ENCODE measurements around the gene CCNI.
"Not testable (repeated sequence)": the region's sequence is repeated elsewhere in the genome, so short reads cannot be mapped to it uniquely, and the experiment has no call there.

The CCNI gene

GRCh38 chr4:77080806-77081205, 5.0 kb upstream of the CCNI start:
- not testable (repeated sequence) for DNase-seq

GRCh38 chr4:77079281-77079680, 3.5 kb upstream of the CCNI start:
- no peak for DNase-seq

DNA sequence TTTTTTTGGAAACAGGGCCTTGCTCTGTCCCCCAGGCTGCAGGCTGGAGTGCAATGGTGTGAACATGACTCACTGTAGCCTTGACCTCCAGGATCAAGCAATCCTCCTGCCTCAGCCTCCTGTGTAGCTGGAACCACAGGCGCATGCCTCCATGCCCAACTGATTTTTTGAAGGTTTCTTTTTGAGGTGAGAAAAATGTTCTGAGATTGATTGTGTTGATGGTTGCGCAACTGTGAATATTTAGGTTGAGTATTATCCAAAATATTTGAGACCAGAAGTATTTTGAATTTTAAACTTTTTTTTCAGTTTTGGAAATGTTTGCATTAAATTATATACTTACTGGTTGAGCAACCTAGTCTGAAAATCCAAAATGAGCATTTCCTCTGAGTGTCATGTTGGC, 2.6 kb upstream of the CCNI start:
- no peak for DNase-seq

GRCh38 chr4:77076889-77077635, 1.3 kb upstream of the CCNI start:
- DNase-seq, result no peak

DNA sequence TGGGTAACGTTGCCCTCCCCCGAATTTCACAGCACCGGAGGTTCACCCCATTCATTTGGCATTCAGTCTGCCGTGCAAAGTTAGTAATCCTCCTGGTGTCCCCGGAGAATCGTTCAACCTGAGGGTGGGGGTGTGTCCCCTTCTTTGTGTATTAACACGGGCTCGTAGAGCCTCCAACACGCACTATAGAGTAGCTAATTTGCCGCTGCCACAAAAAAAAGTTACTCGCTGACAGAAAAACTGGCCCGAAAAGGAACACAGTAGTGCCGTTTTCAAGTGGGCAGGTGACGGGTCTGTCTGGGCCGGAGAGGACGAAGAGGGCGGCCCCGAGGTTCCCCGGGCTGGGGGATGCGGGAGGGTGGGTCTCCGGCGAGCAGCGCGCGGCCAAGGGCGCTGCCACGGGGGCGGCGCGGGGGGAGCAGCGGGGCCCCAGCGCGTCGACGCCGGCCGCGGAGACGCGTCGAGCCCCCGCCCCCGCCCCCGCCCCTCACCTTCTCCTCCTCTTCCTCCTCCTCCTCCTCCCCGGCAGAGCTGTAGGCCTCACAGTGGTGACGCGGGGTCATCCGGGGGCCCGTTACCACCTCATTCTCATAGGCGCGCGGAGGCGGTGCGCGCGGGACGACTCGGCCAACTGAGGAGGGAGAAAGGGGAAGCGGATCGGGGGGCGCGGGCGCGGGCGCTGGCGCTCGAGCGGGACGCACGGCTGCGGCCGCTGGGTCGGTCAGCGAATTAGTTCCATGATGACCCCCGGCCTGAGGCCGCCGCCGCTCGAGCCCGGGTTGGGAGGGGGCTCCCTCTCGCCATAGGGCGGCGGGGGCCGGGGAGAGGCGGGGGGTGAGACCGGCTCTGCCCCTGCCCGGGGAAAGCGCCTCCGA, 571 bp downstream of the CCNI start:
- DNase-seq, result no peak

DNA sequence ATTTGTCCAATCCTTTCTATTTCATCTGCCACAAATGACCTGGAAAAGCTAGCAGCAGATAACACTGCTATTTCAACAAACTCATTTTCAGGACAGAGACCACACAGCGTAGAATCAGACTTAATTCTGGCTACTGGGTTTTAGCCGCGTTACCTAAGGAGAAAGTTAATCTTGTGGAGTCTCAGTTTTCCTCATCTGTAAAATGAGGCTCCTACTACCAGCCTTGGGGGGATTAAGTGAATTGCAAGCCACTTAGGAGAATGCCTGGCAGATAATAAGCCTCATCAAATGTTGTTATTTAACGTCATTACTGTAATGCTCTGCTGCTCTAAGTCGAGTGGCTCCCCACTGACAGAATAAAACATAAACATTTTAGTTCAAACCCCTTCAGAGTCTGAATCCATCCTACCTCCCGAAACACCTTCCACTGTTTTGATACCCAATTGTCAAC, 1.4 kb downstream of the CCNI start:
- DNase-seq, result no peak

- no peak for DNase-seq
These were observed 1.8 kb downstream of the CCNI start for GRCh38 chr4:77073981-77074380.

DNA sequence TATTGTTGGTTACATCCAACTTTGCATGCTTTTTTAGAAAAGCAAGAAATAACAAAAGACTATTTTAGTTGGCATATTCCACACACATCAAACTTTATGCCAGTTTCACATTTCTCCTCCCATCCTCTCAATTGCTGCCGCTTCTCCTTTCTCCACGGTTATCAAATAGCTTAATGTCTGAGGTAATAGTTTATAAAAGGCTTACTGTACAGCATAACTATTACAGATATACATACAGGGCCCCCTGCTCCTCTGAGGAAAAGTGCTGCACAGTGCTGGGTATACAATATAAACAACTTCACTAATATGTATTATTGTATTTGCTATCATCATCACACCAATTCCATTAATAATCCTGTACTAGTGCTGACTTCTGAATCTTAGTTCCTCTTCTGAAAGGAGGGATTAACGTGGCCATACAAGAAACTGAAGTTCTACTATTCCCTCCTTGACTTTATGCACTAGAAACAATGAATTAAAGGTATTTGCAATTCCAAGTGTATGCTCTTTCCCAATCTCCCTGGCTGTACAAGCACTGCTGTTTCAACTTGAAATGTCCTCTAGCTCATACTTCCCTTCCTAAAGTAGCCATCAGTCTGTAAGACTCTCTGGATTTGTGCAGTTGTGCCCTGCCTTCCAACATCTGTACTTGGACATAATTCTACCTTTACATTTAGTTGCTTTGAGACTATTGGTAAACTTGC, 2.5 kb downstream of the CCNI start:
- no peak for DNase-seq

- DNase-seq, result no peak
These were observed 3.5 kb downstream of the CCNI start for GRCh38 chr4:77072195-77072753.

GRCh38 chr4:77069514-77069913, 6.3 kb downstream of the CCNI start:
- DNase-seq, result not testable (repeated sequence)

- DNase-seq, result no peak
These were observed 10.4 kb downstream of the CCNI start for GRCh38 chr4:77065382-77065781.

- no peak for DNase-seq
These were observed 12.9 kb downstream of the CCNI start for GRCh38 chr4:77062856-77063255.

DNA sequence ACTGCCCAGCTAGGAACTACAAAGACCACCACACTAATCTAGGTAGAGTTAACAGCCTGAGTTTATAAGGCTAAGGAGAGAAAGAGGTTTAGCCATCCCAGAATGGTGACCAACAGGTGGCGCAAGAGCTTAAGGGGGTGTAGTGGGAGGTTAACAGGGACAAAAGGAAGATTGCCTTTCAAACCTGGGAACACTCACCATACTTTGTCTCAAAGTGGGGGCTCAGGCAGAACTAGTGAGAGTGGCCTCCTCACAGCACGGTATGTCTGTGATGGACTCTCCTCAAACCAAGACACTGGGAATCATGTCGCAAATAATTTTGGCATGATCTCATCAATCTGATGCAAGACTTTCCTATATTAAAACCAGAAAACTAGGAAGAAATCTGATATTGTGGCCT, 23.4 kb downstream of the CCNI start:
- no peak for DNase-seq

GRCh38 chr4:77050962-77051361, 24.8 kb downstream of the CCNI start:
- DNase-seq, result no peak

DNA sequence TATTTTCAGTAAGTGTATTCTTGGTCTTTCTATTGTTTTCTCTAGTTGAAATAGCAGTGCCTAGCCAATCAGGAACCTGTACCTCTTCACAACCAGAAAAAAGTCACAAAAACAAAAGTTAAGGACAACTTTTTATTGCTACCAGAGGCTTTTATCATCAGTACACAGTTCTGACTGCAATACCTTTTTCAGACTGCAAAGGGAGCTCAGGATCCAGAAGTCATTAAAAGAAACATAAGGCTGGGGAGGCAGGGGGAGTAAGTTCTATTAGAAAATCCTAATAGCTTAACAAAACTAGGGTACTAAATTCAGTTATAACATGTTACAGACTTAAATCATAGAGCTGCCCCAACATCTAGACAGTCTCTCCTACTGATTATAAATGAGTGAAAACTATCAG, 28.8 kb downstream of the CCNI start:
- no peak for DNase-seq

GRCh38 chr4:77045490-77045889, 30.3 kb downstream of the CCNI start:
- DNase-seq, result no peak

DNA sequence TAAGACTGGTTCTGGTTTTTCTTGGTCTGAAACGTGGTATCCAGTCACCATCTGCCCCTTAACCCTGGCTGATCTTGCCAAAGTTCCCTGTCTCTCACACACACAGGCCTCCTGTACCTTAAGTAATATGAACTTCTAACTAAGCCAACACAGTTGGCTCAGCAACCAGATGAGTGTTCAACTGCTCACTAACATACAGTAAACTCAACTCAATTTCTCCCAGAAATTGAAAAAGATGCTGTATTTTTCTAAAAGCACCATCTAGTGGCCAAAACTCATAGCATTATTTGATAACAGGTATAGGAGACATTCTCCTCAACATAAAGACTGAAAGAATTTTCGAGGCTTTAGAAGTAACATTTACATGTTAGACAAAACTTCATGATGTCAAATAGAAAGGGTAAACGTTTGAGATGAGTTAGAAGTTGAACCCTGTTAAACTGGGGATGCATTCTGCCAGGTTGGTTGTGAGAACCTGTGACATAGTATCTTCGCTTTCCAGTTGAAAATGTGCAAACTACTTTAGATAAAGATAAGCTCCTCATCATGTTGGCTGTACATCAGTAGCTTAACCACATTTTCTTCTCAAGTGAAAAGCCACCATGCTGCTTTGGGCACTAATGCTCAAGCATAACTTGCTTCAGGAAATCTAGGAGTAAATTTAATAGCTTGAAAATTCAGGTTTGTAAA, 31.2 kb downstream of the CCNI start:
- DNase-seq, result no peak

DNA sequence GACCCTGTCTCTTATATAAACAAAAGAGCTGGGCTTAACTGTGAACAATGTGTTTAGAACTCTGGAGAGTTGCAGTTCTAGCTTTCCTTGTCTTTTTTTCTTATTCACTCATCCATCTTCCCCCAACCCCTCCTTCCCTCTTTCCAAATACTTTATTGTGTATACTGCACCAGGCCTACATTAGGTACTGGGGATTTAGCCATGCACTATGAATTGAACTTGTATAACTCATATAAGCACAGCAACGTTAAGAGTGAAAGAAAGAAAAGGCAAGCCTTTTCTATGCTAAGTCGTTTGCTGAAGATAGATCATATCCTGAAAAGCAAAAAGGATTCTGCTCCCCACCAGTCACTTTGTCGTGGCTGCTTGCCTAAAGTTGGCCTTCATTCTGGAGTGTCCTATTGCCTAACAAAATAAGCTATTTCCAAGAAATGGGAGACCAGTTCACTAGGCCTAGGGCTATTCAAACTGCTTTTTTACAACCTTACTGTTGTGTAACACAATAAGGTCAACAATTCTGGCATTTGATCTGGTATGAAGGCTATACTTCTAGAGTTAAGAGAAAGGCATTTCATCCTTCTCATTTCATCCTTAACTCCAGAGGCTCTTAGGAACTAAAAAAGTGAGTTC, 32.2 kb downstream of the CCNI start:
- no peak for DNase-seq

DNA sequence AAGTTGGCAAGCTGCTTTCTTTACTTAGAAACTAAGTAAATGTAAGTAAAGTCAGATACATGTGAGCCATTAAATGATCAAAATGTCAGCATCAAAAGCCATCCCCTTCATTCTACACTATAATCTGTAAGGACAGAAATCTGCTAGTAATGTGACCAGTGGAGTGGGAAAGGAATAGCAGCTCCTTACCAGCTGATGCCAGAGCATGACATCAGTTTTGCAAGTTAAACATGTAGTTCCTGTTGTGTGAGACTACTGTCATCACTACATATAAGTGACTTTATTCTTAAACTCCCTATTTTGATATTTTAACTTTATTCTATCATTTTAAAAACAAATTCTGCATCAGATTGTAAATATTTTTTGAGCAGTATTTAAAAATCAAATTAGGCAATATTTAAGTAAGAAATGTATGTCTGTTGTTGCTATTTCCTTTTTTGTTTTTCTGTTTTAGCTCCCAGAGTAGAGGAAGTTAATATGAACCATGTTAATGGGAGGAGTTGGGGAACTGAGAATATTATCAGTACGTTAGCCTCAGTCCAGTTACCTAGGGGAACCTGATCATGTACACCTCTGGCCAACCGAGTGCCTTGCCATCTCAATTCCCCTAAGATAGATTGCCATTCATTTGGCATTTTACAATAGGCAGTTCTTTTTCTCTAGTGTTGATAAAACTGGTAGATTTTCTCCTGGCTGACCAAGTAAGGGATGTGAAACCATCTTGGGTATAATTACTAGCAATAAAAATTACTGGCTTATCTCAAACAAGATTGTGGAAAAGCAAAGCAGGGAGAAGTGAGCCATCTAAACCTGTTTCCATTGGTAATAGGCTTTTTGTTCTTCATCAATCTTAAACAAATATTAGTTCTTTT, 34.7 kb downstream of the CCNI start:
- no peak for DNase-seq

DNA sequence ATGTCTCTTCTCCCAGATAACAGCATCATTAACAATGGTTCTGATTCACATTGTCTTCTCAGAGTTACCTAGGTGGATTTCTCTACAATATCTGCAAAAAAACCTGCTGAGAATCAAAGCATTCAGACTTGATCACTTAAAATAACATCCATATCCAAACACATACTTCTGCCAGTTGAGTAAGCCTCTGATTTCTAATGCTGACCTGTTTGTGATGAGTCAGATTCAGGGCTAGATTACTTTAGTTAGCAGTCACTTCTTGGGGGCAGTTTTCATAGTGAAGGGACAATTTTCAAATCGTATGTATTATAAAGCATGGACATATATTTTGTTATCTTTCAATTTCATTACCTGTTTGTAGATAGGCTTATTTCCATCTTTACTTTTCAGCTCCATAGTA, 35.5 kb downstream of the CCNI start:
- no peak for DNase-seq

DNA sequence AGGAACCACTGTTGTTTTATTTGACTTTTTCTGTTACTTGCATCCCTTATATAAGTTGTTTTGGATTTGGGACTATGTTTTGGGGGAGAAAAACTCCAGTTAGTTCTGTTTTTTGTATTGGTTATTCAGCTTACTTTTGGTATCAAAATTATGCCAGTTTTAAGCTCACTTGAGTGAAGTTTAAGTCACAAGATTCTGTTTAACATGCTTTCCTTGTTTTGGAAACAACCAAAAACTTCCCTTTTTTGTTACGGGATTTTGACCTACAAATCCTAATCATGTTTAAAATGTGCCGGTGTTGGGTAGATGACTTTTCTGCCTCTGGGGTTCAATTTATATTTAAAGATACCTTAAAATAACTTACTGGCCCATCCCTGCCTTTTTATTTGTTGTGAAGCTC, 36.0 kb downstream of the CCNI start:
- no peak for DNase-seq
